ENCODE measurements around the gene SPINT1.

DNA sequence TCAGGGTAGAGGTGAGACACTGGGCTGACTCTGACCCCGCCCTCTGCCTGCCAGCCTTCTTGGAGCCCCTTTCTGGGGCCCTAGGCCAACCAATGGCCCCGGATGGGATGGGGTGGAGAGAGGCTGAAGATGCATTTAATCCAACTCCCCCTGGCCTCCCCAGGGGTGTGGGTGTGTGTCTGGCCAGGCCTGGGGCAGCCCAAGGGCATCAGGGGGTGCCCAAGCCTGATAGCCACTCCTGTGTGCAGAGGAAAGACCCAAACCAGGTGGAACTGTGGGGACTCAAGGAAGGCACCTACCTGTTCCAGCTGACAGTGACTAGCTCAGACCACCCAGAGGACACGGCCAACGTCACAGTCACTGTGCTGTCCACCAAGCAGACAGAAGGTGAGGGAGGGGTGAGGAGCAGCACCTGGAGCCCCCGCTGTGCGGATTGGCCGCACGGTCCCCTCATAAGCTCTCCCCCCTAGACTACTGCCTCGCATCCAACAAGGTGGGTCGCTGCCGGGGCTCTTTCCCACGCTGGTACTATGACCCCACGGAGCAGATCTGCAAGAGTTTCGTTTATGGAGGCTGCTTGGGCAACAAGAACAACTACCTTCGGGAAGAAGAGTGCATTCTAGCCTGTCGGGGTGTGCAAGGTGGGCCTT is 9.5 kb downstream of the SPINT1 start:
- TF ChIP-seq, protein P1, sequence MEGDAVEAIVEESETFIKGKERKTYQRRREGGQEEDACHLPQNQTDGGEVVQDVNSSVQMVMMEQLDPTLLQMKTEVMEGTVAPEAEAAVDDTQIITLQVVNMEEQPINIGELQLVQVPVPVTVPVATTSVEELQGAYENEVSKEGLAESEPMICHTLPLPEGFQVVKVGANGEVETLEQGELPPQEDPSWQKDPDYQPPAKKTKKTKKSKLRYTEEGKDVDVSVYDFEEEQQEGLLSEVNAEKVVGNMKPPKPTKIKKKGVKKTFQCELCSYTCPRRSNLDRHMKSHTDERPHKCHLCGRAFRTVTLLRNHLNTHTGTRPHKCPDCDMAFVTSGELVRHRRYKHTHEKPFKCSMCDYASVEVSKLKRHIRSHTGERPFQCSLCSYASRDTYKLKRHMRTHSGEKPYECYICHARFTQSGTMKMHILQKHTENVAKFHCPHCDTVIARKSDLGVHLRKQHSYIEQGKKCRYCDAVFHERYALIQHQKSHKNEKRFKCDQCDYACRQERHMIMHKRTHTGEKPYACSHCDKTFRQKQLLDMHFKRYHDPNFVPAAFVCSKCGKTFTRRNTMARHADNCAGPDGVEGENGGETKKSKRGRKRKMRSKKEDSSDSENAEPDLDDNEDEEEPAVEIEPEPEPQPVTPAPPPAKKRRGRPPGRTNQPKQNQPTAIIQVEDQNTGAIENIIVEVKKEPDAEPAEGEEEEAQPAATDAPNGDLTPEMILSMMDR (IDR thresholded peaks at IDR 0.05; ENCODE audit: low read depth, low read length, missing input control): no peak
- no peak for TF ChIP-seq TAF1 (conservative IDR thresholded peaks at IDR 0.05)
- TF ChIP-seq, protein P2, sequence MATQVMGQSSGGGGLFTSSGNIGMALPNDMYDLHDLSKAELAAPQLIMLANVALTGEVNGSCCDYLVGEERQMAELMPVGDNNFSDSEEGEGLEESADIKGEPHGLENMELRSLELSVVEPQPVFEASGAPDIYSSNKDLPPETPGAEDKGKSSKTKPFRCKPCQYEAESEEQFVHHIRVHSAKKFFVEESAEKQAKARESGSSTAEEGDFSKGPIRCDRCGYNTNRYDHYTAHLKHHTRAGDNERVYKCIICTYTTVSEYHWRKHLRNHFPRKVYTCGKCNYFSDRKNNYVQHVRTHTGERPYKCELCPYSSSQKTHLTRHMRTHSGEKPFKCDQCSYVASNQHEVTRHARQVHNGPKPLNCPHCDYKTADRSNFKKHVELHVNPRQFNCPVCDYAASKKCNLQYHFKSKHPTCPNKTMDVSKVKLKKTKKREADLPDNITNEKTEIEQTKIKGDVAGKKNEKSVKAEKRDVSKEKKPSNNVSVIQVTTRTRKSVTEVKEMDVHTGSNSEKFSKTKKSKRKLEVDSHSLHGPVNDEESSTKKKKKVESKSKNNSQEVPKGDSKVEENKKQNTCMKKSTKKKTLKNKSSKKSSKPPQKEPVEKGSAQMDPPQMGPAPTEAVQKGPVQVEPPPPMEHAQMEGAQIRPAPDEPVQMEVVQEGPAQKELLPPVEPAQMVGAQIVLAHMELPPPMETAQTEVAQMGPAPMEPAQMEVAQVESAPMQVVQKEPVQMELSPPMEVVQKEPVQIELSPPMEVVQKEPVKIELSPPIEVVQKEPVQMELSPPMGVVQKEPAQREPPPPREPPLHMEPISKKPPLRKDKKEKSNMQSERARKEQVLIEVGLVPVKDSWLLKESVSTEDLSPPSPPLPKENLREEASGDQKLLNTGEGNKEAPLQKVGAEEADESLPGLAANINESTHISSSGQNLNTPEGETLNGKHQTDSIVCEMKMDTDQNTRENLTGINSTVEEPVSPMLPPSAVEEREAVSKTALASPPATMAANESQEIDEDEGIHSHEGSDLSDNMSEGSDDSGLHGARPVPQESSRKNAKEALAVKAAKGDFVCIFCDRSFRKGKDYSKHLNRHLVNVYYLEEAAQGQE (IDR thresholded peaks at IDR 0.05): no peak
- TF ChIP-seq YY1 (IDR thresholded peaks at IDR 0.05): no peak

All from liver (tissue), 3 donors.